ENCODE data around the gene TMC3. TPM values are rescaled to one million over a fixed set of nuclear protein-coding genes. Genes with fewer than 3 reads are reported as not detected.

Gene TMC3
- total and polyA plus RNA-seq, 2 experiments from 2014 or later, result 0.43 TPM; not detected in 1

DNA sequence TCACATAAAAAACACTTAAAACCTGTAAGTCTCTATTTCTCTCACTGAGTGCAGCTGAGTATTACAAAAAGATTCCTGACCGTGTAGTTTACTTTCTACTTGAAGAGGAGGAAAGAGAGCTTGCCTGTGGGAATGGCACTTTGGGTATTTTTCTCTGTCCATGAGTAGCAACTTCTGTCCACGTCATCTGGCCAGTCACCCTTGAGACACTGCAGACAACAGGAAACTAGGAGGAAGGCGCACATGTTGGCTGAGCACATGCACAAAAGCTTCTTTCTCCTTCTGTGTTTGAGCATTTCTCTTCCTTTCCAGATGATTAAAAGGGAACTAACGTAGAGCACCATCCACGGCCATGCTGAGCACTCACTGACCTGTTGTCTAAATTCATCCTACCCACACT lies 69.8 kb downstream of the TMC3 start:
- H3K36me3 ChIP-seq (replicated peaks; ENCODE audit: insufficient read depth, low read depth), result no peaks in the 10 kb centered on the region
- no peak overlapping the region for H3K4me2 ChIP-seq
- no peaks in the 10 kb centered on the region for H3K79me2 ChIP-seq
- H3K27me3 ChIP-seq, result no peaks in the 10 kb centered on the region
- no peak overlapping the region for H2AFZ ChIP-seq
- H3K4me1 ChIP-seq (ENCODE audit: insufficient read depth), result no peaks in the 10 kb centered on the region
- H3K4me3 ChIP-seq, result no peak overlapping the region
- WGBS (ENCODE audit: low lambda C conversion rate, missing lambda C conversion rate), result 61% methylated on average over 5 of the region's 5 CpGs
- H3K27ac ChIP-seq, result no peak overlapping the region
- no peaks in the 10 kb centered on the region for H4K20me1 ChIP-seq (ENCODE audit: insufficient read depth, poor library complexity, severe bottlenecking)
- no peaks in the 10 kb centered on the region for H3K9me2 ChIP-seq (replicated peaks; ENCODE audit: insufficient read depth)
- TF ChIP-seq EZH2phosphoT487 (IDR thresholded peaks at IDR 0.05; ENCODE audit: low read depth, severe bottlenecking, unreplicated experiment), result no peak
- TF ChIP-seq, protein P1, sequence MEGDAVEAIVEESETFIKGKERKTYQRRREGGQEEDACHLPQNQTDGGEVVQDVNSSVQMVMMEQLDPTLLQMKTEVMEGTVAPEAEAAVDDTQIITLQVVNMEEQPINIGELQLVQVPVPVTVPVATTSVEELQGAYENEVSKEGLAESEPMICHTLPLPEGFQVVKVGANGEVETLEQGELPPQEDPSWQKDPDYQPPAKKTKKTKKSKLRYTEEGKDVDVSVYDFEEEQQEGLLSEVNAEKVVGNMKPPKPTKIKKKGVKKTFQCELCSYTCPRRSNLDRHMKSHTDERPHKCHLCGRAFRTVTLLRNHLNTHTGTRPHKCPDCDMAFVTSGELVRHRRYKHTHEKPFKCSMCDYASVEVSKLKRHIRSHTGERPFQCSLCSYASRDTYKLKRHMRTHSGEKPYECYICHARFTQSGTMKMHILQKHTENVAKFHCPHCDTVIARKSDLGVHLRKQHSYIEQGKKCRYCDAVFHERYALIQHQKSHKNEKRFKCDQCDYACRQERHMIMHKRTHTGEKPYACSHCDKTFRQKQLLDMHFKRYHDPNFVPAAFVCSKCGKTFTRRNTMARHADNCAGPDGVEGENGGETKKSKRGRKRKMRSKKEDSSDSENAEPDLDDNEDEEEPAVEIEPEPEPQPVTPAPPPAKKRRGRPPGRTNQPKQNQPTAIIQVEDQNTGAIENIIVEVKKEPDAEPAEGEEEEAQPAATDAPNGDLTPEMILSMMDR (IDR thresholded peaks at IDR 0.05; ENCODE audit: poor library complexity), result no peak
- TF ChIP-seq EZH2 (IDR thresholded peaks at IDR 0.05; ENCODE audit: borderline replicate concordance), result no peak
- H3K9me3 ChIP-seq (ENCODE audit: low read depth), result no peaks in the 10 kb centered on the region
- no peak for DNase-seq (ENCODE audit: low spot score)

DNA sequence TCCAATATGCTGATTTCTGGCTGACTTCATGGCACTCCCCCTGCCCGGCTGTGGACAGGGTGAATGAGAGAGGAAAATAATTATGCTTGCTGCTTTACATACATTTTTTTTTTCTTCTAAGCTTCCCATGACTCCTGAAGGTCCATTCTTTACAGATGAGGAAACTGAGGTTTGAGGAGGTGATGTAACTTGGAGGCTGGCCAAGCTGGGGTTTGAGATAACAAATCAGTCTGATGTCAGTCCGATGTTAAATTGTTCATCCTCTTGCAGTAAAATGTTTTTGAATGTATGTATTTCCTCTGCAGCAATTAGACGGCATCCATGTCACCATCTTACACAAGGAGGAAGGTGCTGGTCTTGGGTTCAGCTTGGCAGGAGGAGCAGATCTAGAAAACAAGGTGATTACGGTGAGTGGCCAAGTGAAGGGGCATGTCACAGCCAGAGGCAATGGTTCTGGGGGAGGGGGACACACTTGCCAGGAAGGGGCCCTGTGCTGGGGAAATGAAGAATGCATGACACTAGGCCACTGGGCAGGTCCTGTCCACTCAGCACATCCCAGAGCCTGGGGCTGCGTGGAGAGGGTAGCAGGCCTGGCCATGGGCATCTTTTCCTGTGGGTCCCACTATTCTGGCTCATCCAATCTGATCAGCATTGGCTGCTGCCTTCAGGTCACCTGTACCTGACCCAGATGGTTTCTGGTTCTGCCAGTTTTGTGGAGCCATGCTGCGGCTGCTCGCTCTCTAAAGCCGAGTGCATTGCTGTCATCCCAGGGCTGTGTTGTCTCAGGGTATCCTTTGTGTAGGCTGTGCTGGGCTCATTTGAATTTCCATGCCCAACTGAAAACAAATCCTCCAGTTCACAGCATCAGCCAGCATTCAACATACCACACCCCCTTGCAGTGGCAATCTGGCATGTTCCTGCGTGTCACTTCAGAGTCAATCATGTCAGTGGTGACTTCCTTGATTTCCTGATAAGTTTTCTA lies 70.5 kb downstream of the TMC3 start:
- 77% methylated on average over 9 of the region's 9 CpGs for WGBS (ENCODE audit: low lambda C conversion rate, missing lambda C conversion rate)
- H2AFZ ChIP-seq, result no peak overlapping the region
- no peaks in the 10 kb centered on the region for H3K4me1 ChIP-seq (ENCODE audit: insufficient read depth)
- DNase-seq (ENCODE audit: low spot score), result no peak
- no peak for TF ChIP-seq EZH2 (IDR thresholded peaks at IDR 0.05; ENCODE audit: borderline replicate concordance)
- TF ChIP-seq, protein P1 (IDR thresholded peaks at IDR 0.05; ENCODE audit: poor library complexity), result no peak
- TF ChIP-seq EZH2phosphoT487 (IDR thresholded peaks at IDR 0.05; ENCODE audit: low read depth, severe bottlenecking, unreplicated experiment), result no peak
- H3K4me3 ChIP-seq, result no peak overlapping the region
- H3K79me2 ChIP-seq, result no peaks in the 10 kb centered on the region
- no peak overlapping the region for H3K27ac ChIP-seq
- no peak overlapping the region for H3K4me2 ChIP-seq
- H3K9me2 ChIP-seq (replicated peaks; ENCODE audit: insufficient read depth), result no peaks in the 10 kb centered on the region
- H4K20me1 ChIP-seq (ENCODE audit: insufficient read depth, poor library complexity, severe bottlenecking), result no peaks in the 10 kb centered on the region
- no peaks in the 10 kb centered on the region for H3K27me3 ChIP-seq
- H3K9me3 ChIP-seq (ENCODE audit: low read depth), result no peaks in the 10 kb centered on the region
- no peaks in the 10 kb centered on the region for H3K36me3 ChIP-seq (replicated peaks; ENCODE audit: insufficient read depth, low read depth)

DNA sequence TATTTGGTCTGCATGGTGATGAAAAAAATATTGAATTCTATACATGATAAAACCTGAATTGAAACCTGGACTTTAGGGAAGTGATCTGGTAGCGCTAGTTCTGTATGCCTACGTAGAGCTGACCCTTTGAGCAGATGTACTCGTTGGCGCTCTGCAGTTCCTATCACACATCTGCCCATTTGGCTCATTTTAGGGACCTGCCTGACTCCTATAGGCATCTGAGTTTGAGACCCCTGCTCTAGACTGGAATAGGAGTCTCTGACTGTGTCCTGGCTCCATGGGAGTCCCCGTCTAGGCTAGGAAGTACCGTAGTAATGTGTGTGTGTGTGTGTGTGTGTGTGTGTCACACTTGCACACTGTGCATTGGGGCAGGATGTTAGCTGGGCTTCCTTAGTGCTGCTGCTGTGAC lies 71.3 kb downstream of the TMC3 start:
- DNase-seq (ENCODE audit: low spot score), result no peak
- no peaks in the 10 kb centered on the region for H3K27me3 ChIP-seq
- no peak overlapping the region for H3K4me2 ChIP-seq
- no peaks in the 10 kb centered on the region for H3K4me1 ChIP-seq (ENCODE audit: insufficient read depth)
- WGBS (ENCODE audit: low lambda C conversion rate, missing lambda C conversion rate), result 91% methylated on average over 6 of the region's 6 CpGs
- no peaks in the 10 kb centered on the region for H3K9me3 ChIP-seq (ENCODE audit: low read depth)
- TF ChIP-seq, protein P1 (IDR thresholded peaks at IDR 0.05; ENCODE audit: poor library complexity), result no peak
- TF ChIP-seq EZH2phosphoT487 (IDR thresholded peaks at IDR 0.05; ENCODE audit: low read depth, severe bottlenecking, unreplicated experiment), result no peak
- TF ChIP-seq EZH2 (IDR thresholded peaks at IDR 0.05; ENCODE audit: borderline replicate concordance), result no peak
- H3K79me2 ChIP-seq, result no peaks in the 10 kb centered on the region
- no peak overlapping the region for H2AFZ ChIP-seq
- no peaks in the 10 kb centered on the region for H3K9me2 ChIP-seq (replicated peaks; ENCODE audit: insufficient read depth)
- H3K27ac ChIP-seq, result no peak overlapping the region
- H4K20me1 ChIP-seq (ENCODE audit: insufficient read depth, poor library complexity, severe bottlenecking), result no peaks in the 10 kb centered on the region
- no peaks in the 10 kb centered on the region for H3K36me3 ChIP-seq (replicated peaks; ENCODE audit: insufficient read depth, low read depth)
- H3K4me3 ChIP-seq, result no peak overlapping the region

Measured in hepatocyte (in vitro differentiated cells).